Activated CD4-positive, alpha-beta T cell treated with anti-CD3 and anti-CD28 coated beads for 36 hours (primary cell): ENCODE measurements around the gene NPRL2. TPM values are rescaled to one million over a fixed set of nuclear protein-coding genes. Genes with fewer than 3 reads are reported as not detected.

Source experiments
- ATAC-seq: fragments of 200-7000 bp; cut with Tn5 transposase; one replicate; pipeline ENCODE4 v1.10.0; 2021; ENCODE audit warnings: mild to moderate bottlenecking, moderate library complexity
- CTCF ChIA-PET: fragments of 350-600 bp; sonication (Branson Sonifier 250); formaldehyde crosslinking; loops from one replicate; lab custom pipeline; 2021; ENCODE audit warnings: antibody characterized with exemption; lab: Charles Lee
- POLR2A ChIA-PET: fragments of 350-600 bp; sonication (Branson Sonifier 250); formaldehyde crosslinking; loops from one replicate; lab custom pipeline; 2021; ENCODE audit warnings: antibody characterized with exemption, inconsistent platforms; lab: Charles Lee
- DNase-seq: peaks from one replicate; pipeline ENCODE4 v3.0.0-alpha.2; 2020
- H3K27ac Mint-ChIP-seq: one replicate; pipeline ENCODE4 v1.8.0; 2021; ENCODE audit warnings: mixed read lengths
- H3K27me3 Mint-ChIP-seq: one replicate; pipeline ENCODE4 v1.8.0; 2021; ENCODE audit warnings: mixed read lengths
- H3K36me3 Mint-ChIP-seq: one replicate; pipeline ENCODE4 v1.8.0; 2021; ENCODE audit warnings: low read depth, mixed read lengths
- H3K4me1 Mint-ChIP-seq: one replicate; pipeline ENCODE4 v1.8.0; 2021; ENCODE audit warnings: mixed read lengths
- H3K4me3 Mint-ChIP-seq: one replicate; pipeline ENCODE4 v1.8.0; 2021; ENCODE audit warnings: mild to moderate bottlenecking, moderate library complexity, mixed read lengths
- H3K9me3 Mint-ChIP-seq: one replicate; pipeline ENCODE4 v1.8.0; 2021; ENCODE audit warnings: low read depth, mixed read lengths
- intact Hi-C, 2 experiments: fragments of 100-400 bp; cut with DNase I in 1 of 2; cut with micrococcal nuclease in 1 of 2; formaldehyde crosslinking; loops; one replicate each; pipeline versions ENCODE4 v1.14.2 to v1.15.1; 2022 to 2024; cut with DNase I, micrococcal nuclease
- total RNA-seq, 2 experiments: library from RNA; stranded (reverse); gene quantifications; one replicate each; pipeline ENCODE4 v1.2.3, GENCODE V29; 2021

Gene NPRL2
- total RNA-seq, 2 experiments from 2014 or later: 42.5 to 43.0 TPM

DNA sequence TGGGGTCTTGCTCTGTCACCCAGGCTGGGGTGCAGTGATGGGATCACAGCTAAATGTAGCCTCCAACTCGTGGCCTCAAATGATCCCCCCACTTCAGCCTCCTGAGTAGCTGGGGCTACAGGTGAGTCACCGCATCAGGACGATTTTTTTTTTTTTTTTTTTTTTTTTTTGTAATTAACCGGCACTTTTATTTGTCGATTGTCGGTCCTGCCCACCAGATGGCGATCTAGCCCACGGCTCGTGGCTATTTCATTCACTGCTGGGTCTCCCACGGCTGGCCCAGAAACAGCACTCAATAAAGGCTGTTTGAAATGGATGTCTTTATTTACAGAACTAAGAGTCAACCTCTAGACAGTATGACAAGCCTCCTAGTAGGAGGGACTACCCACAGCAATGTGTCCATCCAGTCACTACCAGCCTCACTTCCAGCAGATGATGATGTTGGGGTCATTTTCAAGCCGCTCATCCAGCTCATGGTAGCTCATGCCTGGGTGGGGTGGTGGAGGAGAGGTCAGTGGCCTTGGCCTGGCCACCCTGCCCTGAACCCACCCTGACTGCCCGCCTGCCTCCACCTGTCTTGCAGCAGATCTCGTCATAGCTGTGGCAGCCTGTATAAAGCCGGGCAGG lies 3.3 kb downstream of the NPRL2 start:
- DNase-seq (peak; percentile 85), ATAC-seq (peak; percentile 9)
- Mint-ChIP-seq H3K4me3 (no peak overlapping the region), H3K27ac (peak overlapping the region; percentile 66), H3K4me1 (peaks cover 48% of the 10 kb centered on the region), H3K27me3 (no peaks in the 10 kb centered on the region), H3K36me3 (peaks cover 17% of the 10 kb centered on the region), H3K9me3 (no peaks in the 10 kb centered on the region)
- intact Hi-C loops: loop anchor here (1.0 to 2.0 kb wide), 2 partner anchors 195 to 196 kb away; no protein-coding TSS in a partner anchor
- ChIA-PET CTCF (interaction anchor here (0.6 to 2.5 kb wide), 12 partner anchors 10 to 1059 kb away, joined by 3 to 24 read pairs (median 4); partner anchors contain the start of gene TUSC2), POLR2A (interaction anchor here (0.6 to 1.3 kb wide), 5 partner anchors 10 to 114 kb away, joined by 3 to 4 read pairs (median 3); no protein-coding TSS in a partner anchor)

DNA sequence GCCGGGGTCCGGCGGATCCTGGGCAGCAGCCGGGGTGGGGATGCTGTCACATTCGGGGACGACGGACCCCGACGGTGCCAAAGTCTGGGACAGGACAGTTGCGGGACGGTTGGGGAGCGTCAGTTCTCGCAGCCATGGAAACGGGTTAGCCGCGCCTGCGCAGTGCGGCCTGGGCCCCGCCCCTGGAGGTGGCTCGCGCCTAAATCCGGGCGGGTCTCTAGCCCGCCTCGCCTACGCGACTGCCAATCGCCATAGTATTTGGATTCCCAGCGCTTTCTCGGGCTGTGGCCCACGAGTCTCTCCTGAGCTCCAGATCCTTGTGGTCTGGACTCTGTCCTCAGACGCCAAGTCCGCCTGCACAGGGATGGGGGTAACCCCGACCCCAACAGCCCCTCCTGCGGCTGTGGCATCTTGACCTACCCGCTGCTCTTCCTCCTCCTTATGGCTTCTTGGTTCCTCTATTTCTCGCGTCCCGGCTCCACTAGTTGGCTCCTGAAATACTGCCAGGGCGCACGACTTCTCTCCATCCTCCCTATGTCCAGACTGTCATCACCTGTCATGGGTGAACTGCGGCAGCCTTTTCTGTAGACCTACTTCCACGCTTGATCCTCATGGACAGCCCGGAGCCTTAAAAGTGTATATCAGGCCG lies 4.9 kb downstream of the NPRL2 start, which contains the start of gene ZMYND10:
TSS of gene ZMYND10 (minus strand) at position 147 of the 649 bp plus-strand sequence. CDS start 153 bp downstream, outside the sequence.
- intact Hi-C loops: loop anchor here in 1 of 2 experiments (2.0 kb wide), 1 partner anchor 197 kb away; no protein-coding TSS in a partner anchor
- Mint-ChIP-seq H3K27ac (peak within 1 kb of the TSS; percentile 53), H3K9me3 (no peaks in the 10 kb centered on the region), H3K27me3 (no peaks in the 10 kb centered on the region), H3K36me3 (peaks cover 15% of the 10 kb centered on the region), H3K4me3 (peak within 1 kb of the TSS; percentile 38), H3K4me1 (peaks cover 45% of the 10 kb centered on the region)
- ChIA-PET CTCF (interaction anchor here (0.6 to 1.6 kb wide), 3 partner anchors 19 to 1638 kb away, joined by 3 to 4 read pairs (median 3); no protein-coding TSS in a partner anchor), POLR2A (interaction anchor here (0.9 kb wide), 1 partner anchor 9 kb away, joined by 3 read pairs; no protein-coding TSS in a partner anchor)
- ATAC-seq (peak; percentile 34), DNase-seq (peak; percentile 88)

DNA sequence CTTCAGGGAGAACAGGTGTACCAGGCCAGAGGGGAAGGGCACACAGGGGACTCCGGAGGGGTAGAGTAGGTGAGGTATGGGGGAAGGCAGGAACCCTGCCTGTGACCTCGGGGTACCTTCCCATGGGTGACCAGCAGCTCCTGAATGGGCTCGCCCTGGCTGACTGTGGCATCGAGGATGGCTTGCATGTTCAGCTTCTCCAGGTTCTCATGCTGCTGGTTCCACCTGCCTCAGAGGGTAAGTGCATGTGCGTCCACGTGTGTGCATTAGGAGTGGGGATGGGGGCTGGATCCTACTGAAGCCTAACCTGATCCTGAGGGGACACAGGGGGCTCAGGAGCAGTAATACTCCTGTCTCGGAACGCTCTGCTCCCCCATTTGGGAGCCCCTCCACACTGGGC lies 5.6 kb downstream of the NPRL2 start:
- H3K4me1 Mint-ChIP-seq: peaks cover 40% of the 10 kb centered on the region
- DNase-seq (no peak), ATAC-seq (no peak)
- intact Hi-C loops: no loop called here
- no peak overlapping the region for H3K4me3 Mint-ChIP-seq
- H3K9me3 Mint-ChIP-seq: no peaks in the 10 kb centered on the region
- no peak overlapping the region for H3K27ac Mint-ChIP-seq
- no peaks in the 10 kb centered on the region for H3K27me3 Mint-ChIP-seq
- H3K36me3 Mint-ChIP-seq: peaks cover 12% of the 10 kb centered on the region
- CTCF ChIA-PET: interaction anchor here (0.6 to 1.6 kb wide), 5 partner anchors 9 to 1638 kb away, joined by 3 to 4 read pairs (median 4); no protein-coding TSS in a partner anchor
- POLR2A ChIA-PET: interaction anchor here (0.9 kb wide), 1 partner anchor 8 kb away, joined by 3 read pairs; no protein-coding TSS in a partner anchor

DNA sequence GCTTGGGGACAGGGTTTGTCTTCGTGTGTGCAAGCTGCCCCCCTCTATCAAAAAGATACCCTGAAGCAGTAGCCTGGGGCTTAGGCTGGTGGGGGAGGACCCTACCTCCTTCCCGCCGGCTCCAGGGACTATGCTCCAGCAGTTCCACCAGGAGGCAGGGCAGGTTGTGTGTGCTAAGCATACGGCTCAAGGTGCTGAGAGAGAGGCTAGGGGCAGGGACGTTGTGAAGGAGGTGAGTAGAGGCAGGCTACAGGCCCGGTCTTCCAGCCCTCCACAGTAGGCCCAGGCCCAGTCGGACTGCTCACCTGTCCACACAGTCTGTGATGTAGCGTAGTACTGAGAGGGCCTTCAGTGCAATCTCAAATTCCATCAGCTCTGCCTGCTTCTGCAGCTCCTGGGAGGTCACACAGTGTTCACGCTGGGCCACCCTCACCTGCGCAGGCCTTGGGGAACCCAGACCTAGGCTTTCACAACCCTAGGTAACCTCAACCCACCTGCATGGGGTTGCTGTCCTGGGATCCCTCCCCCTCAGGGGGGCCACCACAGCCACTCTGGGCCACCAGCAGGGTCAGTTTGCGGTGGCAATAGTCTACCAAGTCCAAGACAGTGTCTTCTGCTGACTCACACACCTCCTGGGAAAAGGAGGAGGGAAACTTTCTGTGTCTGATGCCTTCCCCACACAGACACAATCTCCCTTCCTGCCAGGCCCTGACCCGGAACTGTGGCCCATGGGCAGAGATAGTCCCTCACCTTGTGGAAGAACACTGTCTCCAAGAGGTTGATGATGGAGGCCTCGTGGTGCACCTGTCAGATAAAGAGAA lies 7.6 kb downstream of the NPRL2 start:
- ATAC-seq (no peak), DNase-seq (no peak)
- Mint-ChIP-seq H3K27me3 (no peaks in the 10 kb centered on the region), H3K4me3 (no peak overlapping the region), H3K27ac (no peak overlapping the region), H3K36me3 (peaks cover 19% of the 10 kb centered on the region), H3K4me1 (peaks cover 35% of the 10 kb centered on the region), H3K9me3 (no peaks in the 10 kb centered on the region)
- ChIA-PET POLR2A (interaction anchor here (0.5 kb wide), 1 partner anchor 1258 kb away, joined by 3 read pairs; no protein-coding TSS in a partner anchor), CTCF (interaction anchor here (0.9 to 1.1 kb wide), 2 partner anchors 8 to 19 kb away, joined by 3 to 6 read pairs; no protein-coding TSS in a partner anchor)
- intact Hi-C loops: no loop called here

DNA sequence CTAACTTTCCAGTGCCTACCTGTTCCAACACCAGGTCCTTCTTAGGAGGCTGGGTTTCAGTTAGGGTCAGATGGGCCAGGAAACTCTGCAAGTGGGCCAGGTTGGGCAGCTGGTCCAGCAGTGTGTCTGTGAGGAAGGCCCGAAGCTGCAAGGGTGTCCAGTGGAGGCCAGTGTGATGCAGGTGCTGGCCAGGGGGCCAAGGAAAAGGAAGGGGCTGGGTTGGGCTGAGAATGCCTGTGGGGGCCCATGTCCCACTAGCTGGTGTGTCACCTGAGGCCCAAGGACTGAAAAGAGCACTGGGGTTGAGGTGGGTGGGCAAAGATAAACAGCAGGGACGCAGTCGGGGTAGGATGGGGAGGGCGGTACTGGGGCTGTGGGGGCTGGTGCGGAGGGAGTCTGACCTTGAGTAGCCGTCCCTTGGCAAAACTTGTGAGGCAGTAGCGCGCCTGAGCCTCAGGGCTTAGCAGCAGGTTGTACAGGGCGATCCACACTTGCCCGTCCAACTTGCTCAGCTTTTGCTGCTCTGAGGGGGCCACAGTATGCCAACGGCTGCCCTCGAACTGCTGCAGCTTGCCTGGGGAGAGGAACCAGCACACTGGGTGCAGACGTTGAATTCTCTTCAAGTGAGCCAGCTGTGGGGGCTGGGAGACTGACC lies 8.5 kb downstream of the NPRL2 start:
- no peaks in the 10 kb centered on the region for H3K9me3 Mint-ChIP-seq
- peak overlapping the region; percentile 83 for H3K4me3 Mint-ChIP-seq
- ChIA-PET CTCF (interaction anchor here (0.7 to 1.3 kb wide), 5 partner anchors 9 to 130 kb away, joined by 3 to 6 read pairs (median 4); partner anchors contain the start of genes HYAL3 and NAA80), POLR2A (no interaction called here)
- no peaks in the 10 kb centered on the region for H3K27me3 Mint-ChIP-seq
- DNase-seq (no peak), ATAC-seq (no peak)
- peaks cover 20% of the 10 kb centered on the region for H3K36me3 Mint-ChIP-seq
- intact Hi-C loops: no loop called here
- H3K4me1 Mint-ChIP-seq: peaks cover 28% of the 10 kb centered on the region
- no peak overlapping the region for H3K27ac Mint-ChIP-seq

DNA sequence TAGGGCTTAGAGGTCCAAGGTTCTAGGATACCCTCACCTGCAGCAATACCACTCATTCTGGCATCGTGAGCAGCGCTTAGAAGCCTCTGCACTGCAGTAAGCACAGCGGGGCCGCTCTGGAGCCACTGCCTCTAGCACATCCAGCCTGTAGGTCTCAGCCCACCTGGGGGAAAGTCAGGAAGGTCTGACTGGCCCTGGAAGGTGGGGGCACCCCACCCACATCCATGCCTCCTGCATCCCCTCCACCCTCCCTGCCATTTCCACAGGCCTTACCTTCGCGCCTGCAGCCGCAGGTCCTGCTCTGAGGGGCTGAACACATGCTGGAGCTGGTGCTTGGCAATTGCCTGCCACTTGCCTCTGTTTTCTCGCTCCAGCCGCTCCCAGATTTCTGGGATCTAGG lies 9.0 kb downstream of the NPRL2 start:
- peak overlapping the region; percentile 83 for H3K4me3 Mint-ChIP-seq
- H3K36me3 Mint-ChIP-seq: peaks cover 22% of the 10 kb centered on the region
- intact Hi-C loops: no loop called here
- POLR2A ChIA-PET: no interaction called here
- CTCF ChIA-PET: interaction anchor here (1.0 to 1.3 kb wide), 3 partner anchors 11 to 43 kb away, joined by 3 to 6 read pairs (median 4); partner anchors contain the start of genes HYAL3 and NAA80
- H3K9me3 Mint-ChIP-seq: no peaks in the 10 kb centered on the region
- peaks cover 27% of the 10 kb centered on the region for H3K4me1 Mint-ChIP-seq
- DNase-seq: no peak
- H3K27me3 Mint-ChIP-seq: no peaks in the 10 kb centered on the region
- no peak overlapping the region for H3K27ac Mint-ChIP-seq
- ATAC-seq: no peak

DNA sequence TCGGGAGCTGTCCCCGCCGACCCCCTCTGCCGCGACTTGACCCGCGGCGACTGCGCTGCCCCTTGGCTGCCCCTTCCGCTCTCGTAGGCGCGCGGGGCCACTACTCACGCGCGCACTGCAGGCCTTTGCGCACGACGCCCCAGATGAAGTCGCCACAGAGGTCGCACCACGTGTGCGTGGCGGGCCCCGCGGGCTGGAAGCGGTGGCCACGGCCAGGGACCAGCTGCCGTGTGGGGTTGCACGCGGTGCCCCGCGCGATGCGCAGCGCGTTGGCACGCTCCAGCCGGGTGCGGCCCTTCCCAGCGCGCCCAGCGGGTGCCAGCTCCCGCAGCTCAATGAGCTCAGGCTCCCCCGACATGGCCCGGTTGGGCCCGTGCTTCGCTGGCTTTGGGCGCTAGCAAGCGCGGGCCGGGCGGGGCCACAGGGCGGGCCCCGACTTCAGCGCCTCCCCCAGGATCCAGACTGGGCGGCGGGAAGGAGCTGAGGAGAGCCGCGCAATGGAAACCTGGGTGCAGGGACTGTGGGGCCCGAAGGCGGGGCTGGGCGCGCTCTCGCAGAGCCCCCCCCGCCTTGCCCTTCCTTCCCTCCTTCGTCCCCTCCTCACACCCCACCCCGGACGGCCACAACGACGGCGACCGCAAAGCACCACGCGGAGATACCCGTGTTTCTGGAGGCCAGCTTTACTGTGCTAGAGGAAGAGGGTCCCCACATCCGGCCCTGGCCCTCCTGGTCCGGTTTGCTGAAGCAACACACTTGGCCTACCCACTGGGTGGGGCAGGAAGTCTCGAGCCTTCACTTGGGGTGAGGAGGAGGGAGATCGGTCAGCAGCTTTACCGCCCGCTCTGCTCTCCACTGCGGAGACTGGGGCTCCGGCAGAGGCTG lies 9.9 kb downstream of the NPRL2 start, which contains the start of gene RASSF1:
TSS of gene RASSF1 (minus strand) at position 389 of the 882 bp plus-strand sequence. CDS start at position 358, 31 bp downstream.
- DNase-seq (peak; percentile 84), ATAC-seq (peak; percentile 42)
- Mint-ChIP-seq H3K4me3 (peak within 1 kb of the TSS; percentile 83), H3K4me1 (peaks cover 30% of the 10 kb centered on the region), H3K27me3 (no peaks in the 10 kb centered on the region), H3K36me3 (peaks cover 31% of the 10 kb centered on the region), H3K9me3 (no peaks in the 10 kb centered on the region), H3K27ac (peak within 1 kb of the TSS; percentile 91)
- intact Hi-C loops: no loop called here
- ChIA-PET CTCF (interaction anchor here (0.6 to 1.5 kb wide), 7 partner anchors 9 to 212 kb away, joined by 3 to 8 read pairs (median 3); partner anchors contain the start of genes CYB561D2, LSMEM2, NPRL2 and TUSC2), POLR2A (interaction anchor here (0.5 to 1.6 kb wide), 8 partner anchors 10 to 1925 kb away, joined by 3 to 7 read pairs (median 3); partner anchors contain the start of genes CYB561D2, HYAL3, NAA80 and NPRL2)

DNA sequence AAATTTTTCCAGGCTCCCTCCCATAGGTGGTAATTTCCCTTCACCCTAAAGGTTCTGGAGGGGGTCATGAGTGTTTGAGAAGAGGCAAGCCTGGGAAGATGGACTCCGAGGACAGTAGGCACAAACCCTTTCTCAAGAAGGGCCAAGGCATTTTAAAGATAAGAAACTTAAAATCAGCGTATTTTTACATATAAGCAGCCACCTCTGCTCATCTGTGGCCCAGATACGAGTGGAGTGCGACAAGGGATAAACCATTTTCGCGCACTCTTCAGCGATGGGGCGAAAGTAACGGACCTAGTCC lies 10.5 kb downstream of the NPRL2 start:
- ATAC-seq (no peak), DNase-seq (no peak)
- intact Hi-C loops: no loop called here
- H3K27me3 Mint-ChIP-seq: no peaks in the 10 kb centered on the region
- POLR2A ChIA-PET: interaction anchor here (0.8 to 1.6 kb wide), 6 partner anchors 10 to 1926 kb away, joined by 3 to 7 read pairs (median 3); partner anchors contain the start of genes CYB561D2, HYAL3, NAA80 and NPRL2
- H3K4me1 Mint-ChIP-seq: peaks cover 35% of the 10 kb centered on the region
- peak overlapping the region; percentile 91 for H3K27ac Mint-ChIP-seq
- H3K9me3 Mint-ChIP-seq: no peaks in the 10 kb centered on the region
- peaks cover 37% of the 10 kb centered on the region for H3K36me3 Mint-ChIP-seq
- H3K4me3 Mint-ChIP-seq: peak overlapping the region; percentile 83
- CTCF ChIA-PET: interaction anchor here (0.7 to 1.5 kb wide), 3 partner anchors 9 to 12 kb away, joined by 3 to 8 read pairs (median 3); partner anchors contain the start of genes CYB561D2, NPRL2 and TUSC2

DNA sequence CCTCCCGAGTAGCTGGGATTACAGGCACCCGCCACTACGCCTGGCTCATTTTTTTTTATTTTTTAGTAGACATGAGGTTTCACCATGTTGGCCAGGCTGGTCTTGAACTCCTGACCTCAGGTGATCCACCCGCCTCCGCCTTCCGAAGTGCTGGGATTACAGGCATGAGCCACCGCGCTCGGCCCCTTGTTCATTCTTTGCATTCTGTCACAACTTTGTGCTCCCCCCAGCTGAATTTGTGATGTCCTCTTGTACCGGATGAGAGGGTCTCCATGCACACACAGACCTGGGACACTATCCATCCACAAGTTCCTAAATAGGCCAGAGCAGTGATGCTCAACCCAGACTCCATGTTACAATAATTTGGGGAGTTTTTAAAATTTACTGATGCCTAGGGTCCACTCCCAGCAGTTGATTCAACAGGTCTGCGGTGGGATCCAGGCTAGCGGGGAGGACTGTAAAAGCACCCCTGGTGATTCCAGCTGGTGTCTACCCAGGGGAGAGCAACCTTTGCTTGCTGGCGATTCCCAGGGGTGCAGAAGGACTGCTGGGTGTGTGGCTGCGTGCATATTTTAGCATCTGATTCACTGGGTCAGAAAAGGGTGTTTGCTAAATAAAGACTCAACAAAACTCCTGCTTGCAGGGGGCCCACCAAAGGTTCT lies 11.0 kb downstream of the NPRL2 start:
- H3K36me3 Mint-ChIP-seq: peaks cover 41% of the 10 kb centered on the region
- intact Hi-C loops: loop anchor here (5.0 to 10.0 kb wide), 3 partner anchors 273 to 1938 kb away; partner anchors contain the start of genes CISH (in 1 of the 2), TEX264 (in 1 of the 2) and WDR82 (in 1 of the 2)
- ChIA-PET POLR2A (interaction anchor here (0.6 to 1.6 kb wide), 3 partner anchors 18 to 266 kb away, joined by 3 to 6 read pairs (median 5); no protein-coding TSS in a partner anchor), CTCF (interaction anchor here (1.2 to 3.3 kb wide), 4 partner anchors 11 to 93 kb away, joined by 4 to 17 read pairs (median 6); partner anchors contain the start of genes CYB561D2, NPRL2 and TUSC2)
- ATAC-seq (no peak), DNase-seq (no peak)
- peak overlapping the region; percentile 91 for H3K27ac Mint-ChIP-seq
- peak overlapping the region; percentile 83 for H3K4me3 Mint-ChIP-seq
- no peaks in the 10 kb centered on the region for H3K27me3 Mint-ChIP-seq
- peaks cover 38% of the 10 kb centered on the region for H3K4me1 Mint-ChIP-seq
- no peaks in the 10 kb centered on the region for H3K9me3 Mint-ChIP-seq
